IPS-18a (cell line): ENCODE measurements around the gene FXYD5.
"Not testable (repeated sequence)": the region's sequence is repeated elsewhere in the genome, so short reads cannot be mapped to it uniquely, and the experiment has no call there.

Experiments used
- H3K27ac ChIP-seq: one replicate; pipeline ENCODE4 v1.5.1; 2013; ENCODE audit warnings: low read length
- H3K27me3 ChIP-seq: one replicate; pipeline ENCODE4 v1.6.1; 2013; ENCODE audit warnings: mild to moderate bottlenecking, low read length; ENCODE audit not compliant: control insufficient read depth, insufficient read depth
- H3K36me3 ChIP-seq: one replicate; pipeline ENCODE4 v1.6.1; 2013; ENCODE audit warnings: low read depth, low read length; ENCODE audit not compliant: control insufficient read depth
- H3K4me1 ChIP-seq: one replicate; pipeline ENCODE4 v1.6.1; 2013; ENCODE audit warnings: low read depth, low read length; ENCODE audit not compliant: control insufficient read depth
- H3K4me3 ChIP-seq: one replicate; pipeline ENCODE4 v1.5.1; 2013; ENCODE audit warnings: low read length
- H3K9ac ChIP-seq: one replicate; pipeline ENCODE4 v1.6.1; 2013; ENCODE audit warnings: mild to moderate bottlenecking, low read length, moderate library complexity
- H3K9me3 ChIP-seq: one replicate; pipeline ENCODE4 v1.6.1; 2013; ENCODE audit warnings: low read depth, low read length; ENCODE audit not compliant: control insufficient read depth

The FXYD5 gene

DNA sequence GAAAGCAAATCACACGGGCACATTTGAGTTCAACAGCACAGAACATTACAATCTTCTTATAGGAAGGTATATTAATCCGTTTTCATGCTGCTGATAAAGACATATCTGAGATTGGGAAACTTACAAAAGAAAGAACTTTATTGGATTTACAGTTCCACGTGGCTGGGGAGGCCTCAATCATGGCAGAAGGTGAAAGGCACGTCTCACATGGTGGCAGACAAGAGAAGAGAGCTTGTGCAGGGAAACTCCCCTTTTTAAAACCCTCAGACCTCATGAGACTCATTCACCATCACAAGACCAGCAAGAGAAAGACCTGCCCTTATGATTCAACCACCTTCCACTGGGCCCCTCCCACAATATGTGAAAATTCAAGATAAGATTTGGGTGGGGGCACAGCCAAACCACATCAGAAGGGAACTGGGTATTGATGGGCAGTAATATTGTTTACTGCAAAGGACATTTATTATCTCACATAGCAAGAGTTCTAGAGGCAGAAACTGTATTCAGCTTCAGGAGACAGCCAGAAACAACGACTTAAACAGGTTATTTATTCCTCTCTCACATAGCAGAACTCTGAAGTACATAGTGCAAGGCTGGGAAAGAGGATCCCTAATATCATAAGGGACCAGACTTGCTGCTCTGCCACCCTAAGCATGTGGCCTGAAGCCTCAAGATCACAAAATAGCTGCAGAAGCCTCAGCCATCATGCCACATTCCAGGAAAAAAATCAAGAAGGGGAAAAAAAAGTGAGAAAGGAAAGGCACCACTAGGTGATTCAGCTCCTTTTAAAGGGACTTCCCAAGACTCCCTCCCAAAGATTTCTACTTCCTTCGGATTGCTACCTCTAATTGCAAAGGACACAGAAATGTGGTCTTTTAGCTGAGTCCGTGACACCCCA is 23.1 kb downstream of the FXYD5 start:
- Histone ChIP-seq H3K27ac (no peak overlapping the region), H3K9ac (no peak overlapping the region), H3K4me3 (no peak overlapping the region), H3K9me3 (no peaks in the 10 kb centered on the region), H3K27me3 (no peaks in the 10 kb centered on the region), H3K4me1 (peaks cover 4% of the 10 kb centered on the region), H3K36me3 (no peaks in the 10 kb centered on the region)

DNA sequence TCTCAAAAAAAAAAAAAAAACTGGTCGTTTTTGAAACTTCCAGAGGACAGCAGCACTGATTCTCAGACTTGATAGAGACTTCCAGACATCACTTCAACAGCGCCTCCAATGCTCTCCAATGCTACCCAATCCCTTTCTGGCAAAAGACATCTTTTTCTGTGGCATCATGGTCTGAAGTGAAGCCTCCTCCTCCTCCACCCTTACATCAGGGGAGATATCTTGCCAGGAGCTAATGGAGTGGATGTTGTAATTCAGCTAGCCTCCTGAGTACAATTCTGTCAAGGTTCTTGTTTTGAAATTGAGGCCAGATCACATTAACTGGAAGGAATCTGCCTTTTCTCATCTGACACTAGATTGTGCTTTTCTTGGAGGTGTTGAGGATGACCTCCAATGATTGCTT is 24.2 kb downstream of the FXYD5 start:
- no peaks in the 10 kb centered on the region for H3K36me3 ChIP-seq
- no peak overlapping the region for H3K27ac ChIP-seq
- no peaks in the 10 kb centered on the region for H3K9me3 ChIP-seq
- no peaks in the 10 kb centered on the region for H3K27me3 ChIP-seq
- peaks cover 4% of the 10 kb centered on the region for H3K4me1 ChIP-seq
- no peak overlapping the region for H3K4me3 ChIP-seq
- H3K9ac ChIP-seq, result no peak overlapping the region

DNA sequence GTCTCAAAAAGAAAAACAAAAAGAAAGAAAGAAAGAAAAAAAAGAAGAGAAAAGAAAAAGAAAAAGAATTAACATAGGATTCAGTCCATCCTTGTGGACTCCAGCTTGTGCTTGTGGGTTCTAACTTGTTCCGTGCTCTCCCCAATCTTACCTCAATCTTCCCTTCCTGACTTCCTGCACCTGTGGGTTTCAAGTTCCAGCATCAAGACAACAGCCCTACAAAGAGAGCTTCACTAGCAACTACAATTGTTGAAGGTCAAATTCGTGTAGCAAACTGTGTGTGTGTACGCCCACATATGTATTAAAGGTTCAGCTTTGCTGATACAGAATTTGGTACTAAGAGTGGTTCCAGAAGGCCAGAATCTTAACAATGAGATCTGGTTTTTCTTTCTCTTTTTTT is 25.3 kb downstream of the FXYD5 start:
- no peak overlapping the region for H3K9ac ChIP-seq
- H3K4me3 ChIP-seq, result no peak overlapping the region
- peaks cover 4% of the 10 kb centered on the region for H3K4me1 ChIP-seq
- H3K27ac ChIP-seq, result no peak overlapping the region
- H3K27me3 ChIP-seq, result no peaks in the 10 kb centered on the region
- no peaks in the 10 kb centered on the region for H3K36me3 ChIP-seq
- no peaks in the 10 kb centered on the region for H3K9me3 ChIP-seq

- H3K9me3 ChIP-seq, result no peaks in the 10 kb centered on the region
Observed at GRCh38 chr19:35181387-35181786, 26.9 kb downstream of the FXYD5 start.

GRCh38 chr19:35184267-35184666 is 29.7 kb downstream of the FXYD5 start:
- no peaks in the 10 kb centered on the region for H3K4me1 ChIP-seq
- H3K9me3 ChIP-seq, result no peaks in the 10 kb centered on the region
- no peak overlapping the region for H3K9ac ChIP-seq
- no peaks in the 10 kb centered on the region for H3K27me3 ChIP-seq
- no peaks in the 10 kb centered on the region for H3K36me3 ChIP-seq
- no peak overlapping the region for H3K27ac ChIP-seq
- H3K4me3 ChIP-seq, result no peak overlapping the region

More at GRCh38 chr19:35181387-35181786, 26.9 kb downstream of the FXYD5 start:
- Histone ChIP-seq H3K27ac (no peak overlapping the region), H3K36me3 (no peaks in the 10 kb centered on the region), H3K4me3 (no peak overlapping the region), H3K4me1 (no peaks in the 10 kb centered on the region), H3K27me3 (no peaks in the 10 kb centered on the region), H3K9ac (no peak overlapping the region)

- no peaks in the 10 kb centered on the region for H3K4me1 ChIP-seq
- no peaks in the 10 kb centered on the region for H3K36me3 ChIP-seq
- no peak overlapping the region for H3K27ac ChIP-seq
- no peak overlapping the region for H3K9ac ChIP-seq
- no peaks in the 10 kb centered on the region for H3K27me3 ChIP-seq
- H3K4me3 ChIP-seq, result no peak overlapping the region
- H3K9me3 ChIP-seq, result no peaks in the 10 kb centered on the region
Observed at GRCh38 chr19:35184884-35185283, 30.3 kb downstream of the FXYD5 start.

DNA sequence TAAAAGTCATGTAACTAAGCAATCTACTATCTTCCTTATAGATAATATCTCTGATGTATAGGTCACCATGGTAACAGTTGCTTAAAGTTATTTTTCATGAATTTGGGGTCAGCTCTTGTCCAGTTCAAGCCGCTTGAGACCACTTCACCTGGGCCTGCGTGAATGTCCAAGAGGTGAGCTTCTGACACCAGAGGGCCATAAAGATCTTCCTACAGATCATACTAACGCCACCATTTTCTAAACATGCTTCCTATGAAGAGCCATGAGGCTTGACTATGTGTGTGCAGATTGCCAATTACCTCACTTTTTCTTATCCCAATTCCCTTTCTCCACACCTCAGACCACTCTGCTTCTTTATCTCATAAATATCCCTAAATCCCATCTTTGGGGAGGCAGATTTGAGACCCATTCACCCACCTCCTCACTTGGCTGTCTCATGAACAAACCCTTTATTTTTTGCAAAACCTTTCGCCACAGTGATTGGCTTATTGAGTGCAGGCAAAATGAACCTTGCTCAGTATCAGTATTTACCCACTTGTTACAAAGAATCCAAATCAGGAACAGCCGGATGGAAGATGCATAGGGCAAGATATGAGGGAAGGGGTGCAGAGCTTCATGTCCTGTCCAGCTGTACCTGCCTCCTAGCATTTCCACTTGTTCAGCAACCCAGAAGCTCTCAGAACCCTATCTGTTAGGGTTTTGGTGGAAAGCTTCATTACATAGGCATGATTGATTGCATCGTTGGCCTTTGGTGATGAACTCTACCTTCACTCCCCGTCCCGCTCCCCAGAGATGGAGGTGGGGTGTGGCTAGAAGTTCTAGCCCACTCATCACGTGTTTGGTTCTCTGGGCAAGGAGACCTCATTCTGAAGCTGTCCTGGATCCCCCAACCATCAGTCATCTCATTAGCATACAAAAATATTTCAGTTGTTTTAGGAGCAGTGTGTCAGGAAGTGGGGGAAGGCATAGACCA is 39.8 kb downstream of the FXYD5 start:
- Histone ChIP-seq H3K27ac (no peak overlapping the region), H3K9me3 (no peaks in the 10 kb centered on the region), H3K4me3 (no peak overlapping the region), H3K9ac (no peak overlapping the region), H3K4me1 (peaks cover 6% of the 10 kb centered on the region), H3K36me3 (no peaks in the 10 kb centered on the region), H3K27me3 (no peaks in the 10 kb centered on the region)

DNA sequence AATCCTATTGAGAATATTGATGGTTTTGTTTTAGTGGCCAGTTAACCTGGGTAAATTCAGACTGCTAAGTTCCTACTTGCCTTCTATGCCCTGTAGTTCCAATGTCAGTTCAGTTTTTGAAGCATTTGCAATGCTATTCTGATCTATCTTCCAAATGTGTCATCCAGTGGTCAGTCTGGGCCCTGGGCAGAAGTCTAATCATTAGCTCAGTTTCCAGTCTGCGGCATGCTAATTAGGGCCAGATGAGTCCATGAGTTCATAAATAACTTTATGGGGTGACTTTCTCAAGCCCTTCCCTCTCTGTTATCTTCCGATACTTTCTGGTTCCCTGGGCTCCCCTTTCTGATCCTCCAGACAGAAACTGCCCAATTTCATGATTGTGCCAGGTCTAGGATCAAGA is 41.3 kb downstream of the FXYD5 start:
- Histone ChIP-seq H3K9ac (no peak overlapping the region), H3K4me1 (peaks cover 8% of the 10 kb centered on the region), H3K9me3 (no peaks in the 10 kb centered on the region), H3K4me3 (no peak overlapping the region), H3K36me3 (no peaks in the 10 kb centered on the region), H3K27ac (no peak overlapping the region), H3K27me3 (no peaks in the 10 kb centered on the region)

GRCh38 chr19:35196861-35197260 is 42.3 kb downstream of the FXYD5 start:
- not testable (repeated sequence) for H3K27me3 ChIP-seq

DNA sequence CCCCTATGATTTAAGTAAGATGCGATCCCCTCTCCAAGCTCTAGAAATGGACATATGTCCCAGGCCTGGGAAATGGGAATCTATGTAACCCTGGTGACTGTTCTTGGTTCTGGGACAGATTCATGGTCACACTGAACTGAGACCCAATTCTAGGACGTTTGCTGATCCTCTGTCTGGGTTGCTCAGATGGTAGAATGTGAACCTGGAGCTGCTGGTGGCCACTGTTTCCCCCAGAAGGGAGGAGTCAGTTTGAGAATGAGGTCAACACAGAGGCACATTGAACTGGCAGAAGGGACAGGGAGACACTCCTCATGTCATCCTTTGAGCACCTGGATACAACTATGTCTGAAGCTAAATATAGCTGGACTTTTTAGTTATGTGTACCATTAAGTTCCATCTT is 44.9 kb downstream of the FXYD5 start:
- H3K27me3 ChIP-seq, result no peaks in the 10 kb centered on the region
- H3K9me3 ChIP-seq, result no peaks in the 10 kb centered on the region
- H3K27ac ChIP-seq, result no peak overlapping the region
- H3K4me1 ChIP-seq, result peaks cover 28% of the 10 kb centered on the region
- no peak overlapping the region for H3K9ac ChIP-seq
- no peaks in the 10 kb centered on the region for H3K36me3 ChIP-seq
- H3K4me3 ChIP-seq, result no peak overlapping the region

More at GRCh38 chr19:35196861-35197260, 42.3 kb downstream of the FXYD5 start:
- H3K9ac ChIP-seq, H3K36me3 ChIP-seq, H3K9me3 ChIP-seq, H3K4me1 ChIP-seq, H3K27ac ChIP-seq, H3K4me3 ChIP-seq: not testable (repeated sequence)
